GM12873 (cell line): ENCODE measurements around the gene SLC7A14.

Experiments used
- TF ChIP-seq, protein P1 (sequence below): IDR thresholded peaks from 2 replicates; pipeline ENCODE4 v1.5.1; 2012; ENCODE audit warnings: low read depth, mild to moderate bottlenecking, moderate library complexity, low read length, control low read depth; ENCODE audit not compliant: insufficient read depth; ENCODE audit errors: missing control alignments

SLC7A14 gene

DNA sequence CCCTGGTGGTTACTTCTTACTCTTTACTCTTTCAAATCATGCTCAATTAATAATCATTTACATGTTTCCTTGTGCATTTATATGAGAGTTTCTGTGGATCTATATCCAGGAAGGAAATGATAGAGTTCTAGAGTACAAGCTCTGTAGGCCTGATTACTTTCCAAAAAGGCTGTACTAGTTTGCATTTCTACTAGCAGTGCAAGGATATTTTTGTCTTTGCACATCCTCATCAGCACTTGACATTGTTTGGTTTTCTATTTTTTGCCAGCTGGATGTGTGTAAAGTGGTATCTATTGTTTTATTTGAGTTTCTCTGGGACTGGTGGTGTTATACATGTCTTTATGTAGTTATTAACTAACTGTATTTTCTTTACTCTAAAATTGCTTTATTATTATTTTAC lies 19.6 kb upstream of the SLC7A14 start:
- TF ChIP-seq, protein P1, sequence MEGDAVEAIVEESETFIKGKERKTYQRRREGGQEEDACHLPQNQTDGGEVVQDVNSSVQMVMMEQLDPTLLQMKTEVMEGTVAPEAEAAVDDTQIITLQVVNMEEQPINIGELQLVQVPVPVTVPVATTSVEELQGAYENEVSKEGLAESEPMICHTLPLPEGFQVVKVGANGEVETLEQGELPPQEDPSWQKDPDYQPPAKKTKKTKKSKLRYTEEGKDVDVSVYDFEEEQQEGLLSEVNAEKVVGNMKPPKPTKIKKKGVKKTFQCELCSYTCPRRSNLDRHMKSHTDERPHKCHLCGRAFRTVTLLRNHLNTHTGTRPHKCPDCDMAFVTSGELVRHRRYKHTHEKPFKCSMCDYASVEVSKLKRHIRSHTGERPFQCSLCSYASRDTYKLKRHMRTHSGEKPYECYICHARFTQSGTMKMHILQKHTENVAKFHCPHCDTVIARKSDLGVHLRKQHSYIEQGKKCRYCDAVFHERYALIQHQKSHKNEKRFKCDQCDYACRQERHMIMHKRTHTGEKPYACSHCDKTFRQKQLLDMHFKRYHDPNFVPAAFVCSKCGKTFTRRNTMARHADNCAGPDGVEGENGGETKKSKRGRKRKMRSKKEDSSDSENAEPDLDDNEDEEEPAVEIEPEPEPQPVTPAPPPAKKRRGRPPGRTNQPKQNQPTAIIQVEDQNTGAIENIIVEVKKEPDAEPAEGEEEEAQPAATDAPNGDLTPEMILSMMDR: no peak

DNA sequence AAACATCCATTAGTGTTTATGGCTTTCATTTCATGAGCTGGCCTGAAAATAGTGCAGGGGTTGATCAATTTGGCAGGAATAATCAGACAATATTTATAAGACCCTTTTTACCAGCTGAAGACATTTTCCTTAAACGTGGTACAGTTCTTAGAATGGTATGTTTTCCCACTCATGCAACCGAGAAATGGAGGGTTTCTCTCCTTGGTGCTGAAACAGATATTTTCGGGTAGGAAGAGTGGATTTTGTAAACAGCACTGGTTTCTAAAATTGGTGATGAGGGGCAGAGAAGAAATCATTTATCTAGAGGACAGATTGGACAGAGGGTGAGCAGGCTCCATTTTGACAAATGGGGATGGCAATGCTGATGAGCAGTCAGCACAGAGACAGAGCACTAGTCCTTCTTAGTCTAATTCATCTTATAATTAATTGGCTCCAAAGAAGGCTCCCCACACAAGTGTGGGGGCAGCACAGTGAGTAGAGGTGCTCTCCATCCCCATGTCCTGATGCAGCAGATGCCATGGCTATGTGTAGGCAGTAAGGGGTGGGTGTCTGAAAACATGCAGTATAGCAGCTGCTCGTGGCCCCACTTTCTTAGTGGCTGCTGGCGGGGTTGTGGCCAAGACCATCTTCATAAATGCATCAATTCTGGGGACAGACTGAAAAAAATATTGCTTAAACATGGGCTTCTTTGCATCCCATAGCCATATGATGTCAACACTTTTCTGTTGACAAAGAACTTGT lies 18.1 kb upstream of the SLC7A14 start:
- TF ChIP-seq, protein P1: no peak

DNA sequence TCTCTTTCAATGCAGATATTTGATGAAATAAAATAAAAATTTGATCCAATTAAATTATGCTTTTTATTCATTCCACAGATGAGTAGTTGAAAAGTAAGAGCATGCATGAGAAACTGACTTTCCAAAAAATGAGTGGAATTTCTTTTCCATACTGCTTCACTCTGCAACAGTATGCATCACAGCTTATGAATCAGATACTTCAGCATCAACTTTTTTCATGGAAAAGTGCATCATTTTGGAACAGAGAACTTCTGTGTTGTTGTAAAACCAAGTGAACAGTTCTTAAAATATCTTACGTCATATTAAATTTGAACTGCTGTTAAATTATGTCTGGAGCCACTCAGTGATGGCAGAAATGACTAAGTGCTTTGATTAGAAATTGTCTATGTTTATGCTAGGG lies 16.7 kb upstream of the SLC7A14 start:
- TF ChIP-seq, protein P1: no peak

DNA sequence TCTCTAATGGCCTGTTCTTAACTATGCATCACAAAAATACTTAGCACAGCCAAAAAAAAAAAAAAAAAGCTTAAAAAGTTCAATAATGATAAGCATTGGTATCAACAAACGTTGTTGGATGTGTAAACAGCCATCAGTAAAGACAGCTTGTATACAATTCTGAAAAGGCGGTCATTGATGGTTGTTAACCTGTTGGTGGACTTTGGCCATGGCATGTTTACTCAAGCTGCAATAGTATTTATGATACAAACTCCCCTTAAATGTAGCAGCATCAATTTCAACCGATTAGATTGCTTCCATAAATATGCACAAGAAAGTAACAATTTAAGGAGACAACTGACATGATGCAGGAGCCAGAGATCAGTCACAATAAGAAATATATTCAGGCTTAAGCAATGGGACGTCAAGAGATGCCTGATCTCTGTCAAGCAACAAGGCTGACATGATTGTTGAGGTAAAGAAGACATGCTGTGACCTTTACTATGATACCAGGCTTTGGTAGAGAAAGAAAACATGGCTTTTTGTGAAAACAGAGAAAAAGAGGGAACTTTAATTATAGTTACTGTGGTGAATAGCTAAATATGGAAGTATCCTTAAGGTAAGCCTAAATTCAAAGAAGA lies 14.2 kb upstream of the SLC7A14 start:
- TF ChIP-seq, protein P1: no peak

DNA sequence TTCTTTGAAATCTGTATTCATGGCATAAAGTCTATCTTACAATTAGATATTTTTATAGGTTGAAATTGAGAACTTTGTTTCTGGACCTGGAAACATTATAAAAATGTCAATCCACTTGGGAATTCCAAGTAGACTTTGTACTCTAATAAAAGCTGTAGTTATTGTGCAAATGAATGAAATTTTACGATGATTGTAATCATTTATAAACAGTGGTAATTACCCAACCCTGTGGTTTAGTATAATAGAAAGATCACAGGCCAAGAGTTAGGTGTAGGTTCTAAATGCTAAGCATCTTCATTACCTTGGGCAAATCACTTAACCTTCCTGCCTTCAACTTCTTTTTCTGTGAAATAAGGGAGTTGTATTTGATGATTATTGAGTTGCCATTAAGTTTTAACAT lies 13.2 kb upstream of the SLC7A14 start:
- TF ChIP-seq, protein P1: no peak

DNA sequence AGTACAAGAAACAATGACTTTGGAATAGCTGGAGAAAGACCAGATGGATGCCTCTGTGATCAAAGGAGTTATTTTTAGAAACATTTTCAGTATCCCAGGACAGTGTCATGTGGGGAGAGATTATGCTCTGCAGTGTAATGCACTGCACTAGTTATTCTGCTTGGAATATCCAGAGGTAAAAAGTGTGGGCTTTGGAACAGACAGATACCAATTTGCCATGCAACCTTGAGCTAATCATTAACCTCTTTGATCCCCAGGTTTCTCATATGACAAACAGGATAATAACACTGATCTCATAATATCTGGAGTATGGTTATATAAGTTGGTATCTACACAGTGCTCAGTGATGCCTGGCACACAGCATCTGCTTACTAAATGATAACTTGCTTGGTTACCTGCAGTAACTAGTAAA lies 12.2 kb upstream of the SLC7A14 start:
- TF ChIP-seq, protein P1: no peak

DNA sequence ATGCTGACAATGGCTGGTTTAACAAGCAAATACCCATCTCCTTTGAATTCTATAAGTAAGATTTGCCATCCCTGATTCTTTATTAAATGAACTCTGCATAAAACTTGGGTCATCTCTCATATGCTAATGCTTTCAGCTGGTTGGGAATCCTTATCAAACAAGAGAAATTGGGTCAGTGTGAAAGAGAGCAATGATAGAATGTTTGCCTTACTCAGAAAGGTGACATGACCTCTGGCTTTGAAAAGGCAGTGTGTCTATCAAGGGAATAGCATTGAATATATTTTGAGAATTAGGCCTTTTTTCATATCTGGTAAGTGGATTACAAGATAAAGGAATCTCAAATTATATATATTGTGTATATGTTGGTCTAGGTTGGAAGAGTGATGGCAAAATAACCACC lies 8.7 kb upstream of the SLC7A14 start:
- TF ChIP-seq, protein P1: no peak
